ENCODE measurements around the gene ZNF462. TPM values are rescaled to one million over a fixed set of nuclear protein-coding genes. Genes with fewer than 3 reads are reported as not detected.

Gene ZNF462
- total and polyA plus RNA-seq, 2 of the 13 experiments (the other 11 are each of a cell fraction or from before 2014, with no cell fraction given), result not detected

GRCh38 chr9:106945727-106946660 is 83.0 kb downstream of the ZNF462 start:
- CTCF ChIA-PET (ENCODE audit: low intra/inter-chr PET ratio, low total read pairs), result no interaction called here
- Histone ChIP-seq H3K9me3 (ENCODE audit: low read length) (no peaks in the 10 kb centered on the region), H4K20me1 (ENCODE audit: insufficient read depth, low read length) (no peaks in the 10 kb centered on the region), H3K27me3 (ENCODE audit: control insufficient read depth in 1 of 2, insufficient read depth in 2 of 2, low read length in 2 of 2) (no peaks in the 10 kb centered on the region), H2AFZ (ENCODE audit: low read length) (no peak overlapping the region), H3K4me3 (replicated peaks in 1 of 3; ENCODE audit: insufficient read depth in 1 of 3, low read depth in 2 of 3, low read length in 3 of 3) (no peak overlapping the region), H3K4me1 (ENCODE audit: insufficient read depth, low read length) (no peaks in the 10 kb centered on the region), H3K9ac (ENCODE audit: insufficient read depth, low read depth, low read length) (no peak overlapping the region), H3K4me2 (ENCODE audit: low read depth, low read length) (no peak overlapping the region), H3K79me2 (ENCODE audit: insufficient read depth, low read length) (no peaks in the 10 kb centered on the region), H3K36me3 (replicated peaks in 1 of 2; ENCODE audit: control insufficient read depth in 1 of 2, insufficient read depth in 2 of 2, low read length in 2 of 2) (no peaks in the 10 kb centered on the region), H3K27ac (ENCODE audit: extremely low read length, insufficient read depth, low read length) (no peak overlapping the region)
- DNase-seq (ENCODE audit: low spot score), result no peak
- intact Hi-C loops (cut with micrococcal nuclease; ENCODE audit: unreplicated experiment), result no loop called here
- POLR2A ChIA-PET, result no interaction called here
- in situ Hi-C loops (cut with HindIII; ENCODE audit: extremely low pct_ligation_motif_present, low pct_unique_long_range_greater_than_20kb), result no loop called here
- BruUV-seq (replicated peaks), result no TSS peak
- ATAC-seq, result no peak
- WGBS (ENCODE audit: low lambda C conversion rate), result 1% methylated on average over 5 of the region's 5 CpGs
- no peak for FAIRE-seq
- TF ChIP-seq ZHX1 (CRISPR knock-in tag; IDR thresholded peaks at IDR 0.05; ENCODE audit: low read depth) (no peak), PAF1 (CRISPR knock-in tag; IDR thresholded peaks at IDR 0.05) (no peak), POLR2AphosphoS5 (IDR thresholded peaks at IDR 0.05; ENCODE audit: low read depth, low read length) (no peak), ZNF44 (CRISPR knock-in tag; IDR thresholded peaks at IDR 0.05) (no peak), GPN1 (CRISPR knock-in tag; IDR thresholded peaks at IDR 0.05; ENCODE audit: borderline replicate concordance) (no peak), KDM5B (CRISPR knock-in tag; IDR thresholded peaks at IDR 0.05; ENCODE audit: borderline replicate concordance) (no peak), ETV6 (CRISPR knock-in tag; conservative IDR thresholded peaks at IDR 0.05) (no peak), USF2 (IDR thresholded peaks at IDR 0.05; ENCODE audit: low read depth, low read length) (peak; percentile 68), USF2 (CRISPR knock-in tag; IDR thresholded peaks at IDR 0.05; ENCODE audit: borderline replicate concordance) (no peak), ZNF30 (CRISPR knock-in tag; IDR thresholded peaks at IDR 0.05) (no peak), RAD51 (IDR thresholded peaks at IDR 0.05; ENCODE audit: borderline replicate concordance) (peak; percentile 77; the same call in 1 of the 2 replicates), ZBTB7A (CRISPR knock-in tag; IDR thresholded peaks at IDR 0.05) (no peak), SATB2 (CRISPR knock-in tag; IDR thresholded peaks at IDR 0.05) (no peak), KDM2A (CRISPR knock-in tag; IDR thresholded peaks at IDR 0.05; ENCODE audit: borderline replicate concordance, low read depth) (no peak), TMF1 (CRISPR knock-in tag; IDR thresholded peaks at IDR 0.05; ENCODE audit: low read depth) (no peak), ZSCAN30 (CRISPR knock-in tag; IDR thresholded peaks at IDR 0.05) (no peak), ZNF614 (CRISPR knock-in tag; IDR thresholded peaks at IDR 0.05; ENCODE audit: borderline replicate concordance) (no peak)
- TF ChIP-seq, protein P1, sequence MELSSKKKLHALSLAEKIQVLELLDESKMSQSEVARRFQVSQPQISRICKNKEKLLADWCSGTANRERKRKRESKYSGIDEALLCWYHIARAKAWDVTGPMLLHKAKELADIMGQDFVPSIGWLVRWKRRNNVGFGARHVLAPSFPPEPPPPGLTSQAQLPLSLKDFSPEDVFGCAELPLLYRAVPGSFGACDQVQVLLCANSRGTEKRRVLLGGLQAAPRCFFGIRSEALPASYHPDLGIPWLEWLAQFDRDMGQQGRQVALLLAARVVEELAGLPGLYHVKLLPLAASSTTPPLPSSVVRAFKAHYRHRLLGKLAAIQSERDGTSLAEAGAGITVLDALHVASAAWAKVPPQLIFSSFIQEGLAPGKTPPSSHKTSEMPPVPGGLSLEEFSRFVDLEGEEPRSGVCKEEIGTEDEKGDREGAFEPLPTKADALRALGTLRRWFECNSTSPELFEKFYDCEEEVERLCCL (CRISPR knock-in tag; IDR thresholded peaks at IDR 0.05; ENCODE audit: borderline replicate concordance), result no peak
